GM12878 (cell line): ENCODE data around the gene DTL. TPM values are rescaled to one million over a fixed set of nuclear protein-coding genes. Genes with fewer than 3 reads are reported as not detected.

ENCODE experiments used
- ATAC-seq: fragments of 200-7000 bp; cut with Tn5 transposase; 3 replicates; pipeline ENCODE4 v1.9.1; 2020; ENCODE audit warnings: mild to moderate bottlenecking, moderate library complexity
- BruUV-seq: library from RNA; stranded (reverse); fragments of 400-500 nt; replicated peaks from 2 replicates; lab custom pipeline; 2021; lab: Mats Ljungman, UMichigan
- CTCF ChIA-PET: fragments of 300-600 bp; sonication (Branson Sonifier 250); formaldehyde crosslinking; extraction: SDS; loops from one replicate; lab custom pipeline; 2021; ENCODE audit warnings: inconsistent platforms; lab: Yijun Ruan, JAX
- POLR2A ChIA-PET: fragments of 350-600 bp; formaldehyde crosslinking; extraction: SDS; loops from one replicate; lab custom pipeline; 2021; ENCODE audit warnings: inconsistent platforms; lab: Charles Lee
- RAD21 ChIA-PET: fragments of 300-600 bp; sonication (Branson Sonifier 250); formaldehyde crosslinking; loops from one replicate; lab custom pipeline; 2023; ENCODE audit warnings: antibody characterized with exemption; ENCODE audit not compliant: unreplicated experiment; lab: Charles Lee
- SMC1A ChIA-PET: fragments of 300-600 bp; sonication (Branson Sonifier 250); formaldehyde crosslinking; loops from one replicate; lab custom pipeline; 2023; ENCODE audit not compliant: unreplicated experiment, uncharacterized antibody; lab: Charles Lee
- DNase-seq: peaks from one replicate; pipeline ENCODE4 v3.0.0-alpha.2; 2011; ENCODE audit warnings: low read depth, low spot score
- FAIRE-seq: peaks from 3 replicates; lab custom pipeline; 2011; peaks lifted over from hg19 to GRCh38; lab: Jason Lieb, UNC
- H2AFZ ChIP-seq: 2 replicates; pipeline ENCODE4 v1.6.0; 2011; ENCODE audit warnings: low read depth, low read length, control low read depth; ENCODE audit not compliant: control insufficient read depth
- H3K27ac ChIP-seq: 2 replicates; pipeline ENCODE4 v1.5.1; 2011; ENCODE audit warnings: control low read depth; ENCODE audit not compliant: control insufficient read depth, insufficient read depth
- H3K27me3 ChIP-seq, 2 experiments: replicated peaks in 1 of 2; 2 replicates each; pipeline versions ENCODE4 v1.6.0 to v1.6.1; 2011; ENCODE audit warnings: low read length in 1 of 2; ENCODE audit not compliant: control insufficient read depth in 2 of 2, insufficient read depth in 2 of 2
- H3K36me3 ChIP-seq, 2 experiments: 2 replicates each; pipeline ENCODE4 v1.5.1; 2011; ENCODE audit warnings: low read length in 1 of 2; ENCODE audit not compliant: control insufficient read depth in 2 of 2, insufficient read depth in 2 of 2
- H3K4me1 ChIP-seq: 2 replicates; pipeline ENCODE4 v1.6.1; 2011; ENCODE audit warnings: mild to moderate bottlenecking, low read length, moderate library complexity, mixed read lengths; ENCODE audit not compliant: control insufficient read depth, insufficient read depth
- H3K4me2 ChIP-seq: 2 replicates; pipeline ENCODE4 v1.6.0; 2011; ENCODE audit warnings: control low read depth; ENCODE audit not compliant: control insufficient read depth, insufficient read depth
- H3K4me3 ChIP-seq: fragments of 200-600 bp; sonication (generic); 2 replicates; pipeline ENCODE4 v1.5.1; 2016
- H3K79me2 ChIP-seq: 2 replicates; pipeline ENCODE4 v1.6.0; 2011; ENCODE audit warnings: low read length; ENCODE audit not compliant: control insufficient read depth, insufficient read depth
- H3K9ac ChIP-seq: 2 replicates; pipeline ENCODE4 v1.8.0; 2011; ENCODE audit warnings: low read length, control low read depth, mixed read lengths; ENCODE audit not compliant: control insufficient read depth, insufficient read depth
- H3K9me3 ChIP-seq: replicated peaks from 3 replicates; pipeline ENCODE4 v1.5.1; 2011; ENCODE audit warnings: mild to moderate bottlenecking, low read length; ENCODE audit not compliant: control insufficient read depth, insufficient read depth
- H4K20me1 ChIP-seq: 2 replicates; pipeline ENCODE4 v1.6.0; 2011; ENCODE audit not compliant: control insufficient read depth, insufficient read depth
- BHLHE40 ChIP-seq, 2 experiments: fragments of 450-650 bp in 1 of 2; IDR thresholded peaks; 2 replicates each; pipeline ENCODE4 v1.6.1; 2011 to 2017; ENCODE audit warnings: low read depth in 2 of 2, borderline replicate concordance in 1 of 2, improper control_type of control experiment in 1 of 2, low read length in 1 of 2, mild to moderate bottlenecking in 1 of 2
- CEBPB ChIP-seq, 2 experiments: fragments of 150-350 bp in 1 of 2; IDR thresholded peaks; 2 replicates each; pipeline ENCODE4 v1.6.1; 2012 to 2014; ENCODE audit warnings: low read depth in 2 of 2, low read length in 2 of 2, borderline replicate concordance in 1 of 2, inconsistent platforms in 1 of 2
- CHD1 ChIP-seq: IDR thresholded peaks from 2 replicates; pipeline ENCODE4 v1.6.1; 2012; ENCODE audit warnings: low read depth, low read length, improper control_type of control experiment
- CHD2 ChIP-seq: IDR thresholded peaks from 2 replicates; pipeline ENCODE4 v1.6.1; 2011; ENCODE audit warnings: low read depth, low read length, improper control_type of control experiment, borderline replicate concordance
- CREB1 ChIP-seq: IDR thresholded peaks from 2 replicates; pipeline ENCODE4 v1.6.1; 2012; ENCODE audit warnings: low read depth, mild to moderate bottlenecking, inconsistent platforms
- EGR1 ChIP-seq, 2 experiments: IDR thresholded peaks; 1 replicate in 1 of 2; 2 replicates in 1 of 2; pipeline ENCODE4 v1.6.1; 2011 to 2012; ENCODE audit warnings: low read depth in 2 of 2, low read length in 2 of 2, borderline replicate concordance in 1 of 2, mild to moderate bottlenecking in 1 of 2, moderate library complexity in 1 of 2
- NR2F1 ChIP-seq: fragments of 450-650 bp; conservative IDR thresholded peaks from 2 replicates; pipeline ENCODE4 v1.6.1; 2017; ENCODE audit warnings: mild to moderate bottlenecking
- SREBF2 ChIP-seq: IDR thresholded peaks from 2 replicates; pipeline ENCODE4 v1.6.1; 2012; ENCODE audit warnings: mild to moderate bottlenecking, low read length
- TCF3 ChIP-seq: IDR thresholded peaks from 2 replicates; pipeline ENCODE4 v1.6.1; 2012; ENCODE audit warnings: low read depth, mild to moderate bottlenecking, low read length, borderline replicate concordance; ENCODE audit not compliant: insufficient read depth
- in situ Hi-C: fragments of 300-500 bp; cut with MboI; formaldehyde crosslinking; loops from 9 replicates; pipeline ENCODE4 v1.14.3; 2018; ENCODE audit warnings: mixed read lengths
- intact Hi-C: fragments of 100-400 bp; cut with micrococcal nuclease; formaldehyde crosslinking; loops from one replicate; pipeline ENCODE4 v1.14.2; 2022; ENCODE audit not compliant: unreplicated experiment
- polyA plus RNA-seq, 11 experiments: library from polyadenylated mRNA; depleted of rRNA in 4 of 11; unstranded in 6 of 11; stranded (reverse) in 5 of 11; fragments of >200 nt; fragmentation: Nextera tagmentation in 4 of 11; fragmentation: Illumina TruSeq in 1 of 11; extraction: Ambion mirVana in 4 of 11; extraction: Trizol in 1 of 11; gene quantifications; 1 replicate in 1 of 11; 2 replicates in 10 of 11; pipeline versions ENCODE4 v1.2.1 to v1.2.3, GENCODE V29; 2011 to 2016; ENCODE audit warnings: inconsistent platforms in 2 of 11, missing spikeins in 2 of 11, low read depth in 1 of 11
- total RNA-seq, 4 experiments: library from RNA; depleted of rRNA in 3 of 4; stranded (reverse); fragments of >200 nt in 3 of 4; fragmentation: Illumina TruSeq in 1 of 4; extraction: Trizol in 1 of 4; gene quantifications; 2 replicates each; pipeline versions ENCODE4 v1.2.1 to v1.2.3, GENCODE V29; 2013 to 2021
- TF ChIP-seq, protein P1 (sequence below): fragments of 450-650 bp; IDR thresholded peaks from 2 replicates; pipeline ENCODE4 v1.6.1; 2016; ENCODE audit warnings: mild to moderate bottlenecking, moderate library complexity, borderline replicate concordance
- TF ChIP-seq, protein P2 (sequence below): IDR thresholded peaks from 2 replicates; pipeline ENCODE4 v1.6.1; 2012; ENCODE audit warnings: low read length, inconsistent platforms
- TF ChIP-seq, protein P3 (sequence below): fragments of 450-650 bp; IDR thresholded peaks from 2 replicates; pipeline ENCODE4 v1.6.1; 2014; ENCODE audit warnings: mild to moderate bottlenecking
- TF ChIP-seq, protein P4 (sequence below): IDR thresholded peaks from 2 replicates; pipeline ENCODE4 v1.6.1; 2012; ENCODE audit warnings: low read depth, low read length, improper control_type of control experiment

The DTL gene
- total and polyA plus RNA-seq, 10 of the 15 experiments (the other 5 are each of a cell fraction or from before 2014, with no cell fraction given): 24.1 to 73.4 (median 52.2) TPM

DNA sequence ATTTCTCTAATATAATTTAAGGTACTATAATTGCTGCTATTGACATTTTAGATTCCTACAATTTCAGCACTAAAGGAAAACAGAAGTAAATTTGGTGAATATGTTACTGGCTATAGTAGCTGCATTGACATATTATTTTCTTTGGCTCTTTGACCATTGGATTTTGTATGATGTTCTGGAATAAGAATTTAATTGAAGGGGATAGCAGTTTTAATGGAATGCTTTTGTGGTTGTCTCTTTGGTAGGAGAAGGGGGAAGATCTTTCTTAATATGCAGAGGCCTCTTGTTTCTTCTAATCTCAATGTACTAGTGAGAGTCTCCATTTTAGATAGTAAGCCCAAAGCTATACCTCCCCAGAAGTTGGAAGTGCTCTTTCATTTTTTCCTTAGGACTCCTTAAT, 6.9 kb downstream of the DTL start:
- no peak for DNase-seq
- POLR2A ChIA-PET: no interaction called here
- no peak for FAIRE-seq

More for the DNA sequence above, 6.9 kb downstream of the DTL start:
- H3K4me2 ChIP-seq: no peak overlapping the region
- no peak overlapping the region for H3K9ac ChIP-seq
- H3K79me2 ChIP-seq: peaks cover 64% of the 10 kb centered on the region
- no peak for ATAC-seq
- H3K27ac ChIP-seq: no peak overlapping the region
- TF ChIP-seq CHD2 (no peak), SREBF2 (no peak), TCF3 (no peak), NR2F1 (no peak), BHLHE40 (IDR thresholded peaks at IDR 0.05; ENCODE audit: borderline replicate concordance in 1 of 2, low read depth in 2 of 2, low read length in 1 of 2) (no peak), CHD1 (no peak), EGR1 (IDR thresholded peaks at IDR 0.05; ENCODE audit: borderline replicate concordance in 1 of 2, low read depth in 2 of 2, low read length in 2 of 2) (no peak), CEBPB (IDR thresholded peaks at IDR 0.05; ENCODE audit: borderline replicate concordance in 1 of 2, low read depth in 2 of 2, low read length in 2 of 2) (no peak), CREB1 (no peak)
- TF ChIP-seq, protein P1, sequence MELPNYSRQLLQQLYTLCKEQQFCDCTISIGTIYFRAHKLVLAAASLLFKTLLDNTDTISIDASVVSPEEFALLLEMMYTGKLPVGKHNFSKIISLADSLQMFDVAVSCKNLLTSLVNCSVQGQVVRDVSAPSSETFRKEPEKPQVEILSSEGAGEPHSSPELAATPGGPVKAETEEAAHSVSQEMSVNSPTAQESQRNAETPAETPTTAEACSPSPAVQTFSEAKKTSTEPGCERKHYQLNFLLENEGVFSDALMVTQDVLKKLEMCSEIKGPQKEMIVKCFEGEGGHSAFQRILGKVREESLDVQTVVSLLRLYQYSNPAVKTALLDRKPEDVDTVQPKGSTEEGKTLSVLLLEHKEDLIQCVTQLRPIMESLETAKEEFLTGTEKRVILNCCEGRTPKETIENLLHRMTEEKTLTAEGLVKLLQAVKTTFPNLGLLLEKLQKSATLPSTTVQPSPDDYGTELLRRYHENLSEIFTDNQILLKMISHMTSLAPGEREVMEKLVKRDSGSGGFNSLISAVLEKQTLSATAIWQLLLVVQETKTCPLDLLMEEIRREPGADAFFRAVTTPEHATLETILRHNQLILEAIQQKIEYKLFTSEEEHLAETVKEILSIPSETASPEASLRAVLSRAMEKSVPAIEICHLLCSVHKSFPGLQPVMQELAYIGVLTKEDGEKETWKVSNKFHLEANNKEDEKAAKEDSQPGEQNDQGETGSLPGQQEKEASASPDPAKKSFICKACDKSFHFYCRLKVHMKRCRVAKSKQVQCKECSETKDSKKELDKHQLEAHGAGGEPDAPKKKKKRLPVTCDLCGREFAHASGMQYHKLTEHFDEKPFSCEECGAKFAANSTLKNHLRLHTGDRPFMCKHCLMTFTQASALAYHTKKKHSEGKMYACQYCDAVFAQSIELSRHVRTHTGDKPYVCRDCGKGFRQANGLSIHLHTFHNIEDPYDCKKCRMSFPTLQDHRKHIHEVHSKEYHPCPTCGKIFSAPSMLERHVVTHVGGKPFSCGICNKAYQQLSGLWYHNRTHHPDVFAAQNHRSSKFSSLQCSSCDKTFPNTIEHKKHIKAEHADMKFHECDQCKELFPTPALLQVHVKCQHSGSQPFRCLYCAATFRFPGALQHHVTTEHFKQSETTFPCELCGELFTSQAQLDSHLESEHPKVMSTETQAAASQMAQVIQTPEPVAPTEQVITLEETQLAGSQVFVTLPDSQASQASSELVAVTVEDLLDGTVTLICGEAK: no peak
- TF ChIP-seq, protein P2, sequence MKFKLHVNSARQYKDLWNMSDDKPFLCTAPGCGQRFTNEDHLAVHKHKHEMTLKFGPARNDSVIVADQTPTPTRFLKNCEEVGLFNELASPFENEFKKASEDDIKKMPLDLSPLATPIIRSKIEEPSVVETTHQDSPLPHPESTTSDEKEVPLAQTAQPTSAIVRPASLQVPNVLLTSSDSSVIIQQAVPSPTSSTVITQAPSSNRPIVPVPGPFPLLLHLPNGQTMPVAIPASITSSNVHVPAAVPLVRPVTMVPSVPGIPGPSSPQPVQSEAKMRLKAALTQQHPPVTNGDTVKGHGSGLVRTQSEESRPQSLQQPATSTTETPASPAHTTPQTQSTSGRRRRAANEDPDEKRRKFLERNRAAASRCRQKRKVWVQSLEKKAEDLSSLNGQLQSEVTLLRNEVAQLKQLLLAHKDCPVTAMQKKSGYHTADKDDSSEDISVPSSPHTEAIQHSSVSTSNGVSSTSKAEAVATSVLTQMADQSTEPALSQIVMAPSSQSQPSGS: no peak
- TF ChIP-seq, protein P3, sequence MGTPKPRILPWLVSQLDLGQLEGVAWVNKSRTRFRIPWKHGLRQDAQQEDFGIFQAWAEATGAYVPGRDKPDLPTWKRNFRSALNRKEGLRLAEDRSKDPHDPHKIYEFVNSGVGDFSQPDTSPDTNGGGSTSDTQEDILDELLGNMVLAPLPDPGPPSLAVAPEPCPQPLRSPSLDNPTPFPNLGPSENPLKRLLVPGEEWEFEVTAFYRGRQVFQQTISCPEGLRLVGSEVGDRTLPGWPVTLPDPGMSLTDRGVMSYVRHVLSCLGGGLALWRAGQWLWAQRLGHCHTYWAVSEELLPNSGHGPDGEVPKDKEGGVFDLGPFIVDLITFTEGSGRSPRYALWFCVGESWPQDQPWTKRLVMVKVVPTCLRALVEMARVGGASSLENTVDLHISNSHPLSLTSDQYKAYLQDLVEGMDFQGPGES: no peak
- TF ChIP-seq, protein P4, sequence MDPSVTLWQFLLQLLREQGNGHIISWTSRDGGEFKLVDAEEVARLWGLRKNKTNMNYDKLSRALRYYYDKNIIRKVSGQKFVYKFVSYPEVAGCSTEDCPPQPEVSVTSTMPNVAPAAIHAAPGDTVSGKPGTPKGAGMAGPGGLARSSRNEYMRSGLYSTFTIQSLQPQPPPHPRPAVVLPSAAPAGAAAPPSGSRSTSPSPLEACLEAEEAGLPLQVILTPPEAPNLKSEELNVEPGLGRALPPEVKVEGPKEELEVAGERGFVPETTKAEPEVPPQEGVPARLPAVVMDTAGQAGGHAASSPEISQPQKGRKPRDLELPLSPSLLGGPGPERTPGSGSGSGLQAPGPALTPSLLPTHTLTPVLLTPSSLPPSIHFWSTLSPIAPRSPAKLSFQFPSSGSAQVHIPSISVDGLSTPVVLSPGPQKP: no peak
- in situ Hi-C loops (no loop called here), intact Hi-C loops (no loop called here)
- H2AFZ ChIP-seq: no peak overlapping the region; the same call in 1 of the 2 replicates
- H3K36me3 ChIP-seq: peaks cover 5 to 7% of the 10 kb centered on the region in 2 experiments
- SMC1A ChIA-PET: interaction anchor here (1.3 to 1.8 kb wide), 2 partner anchors 27 to 248 kb away, joined by 3 to 4 read pairs; no protein-coding TSS in a partner anchor
- H3K4me3 ChIP-seq: 0 out of 2 replicates have a peak overlapping the region, but pooled peaks have one; percentile 10
- H3K27me3 ChIP-seq: no peaks in the 10 kb centered on the region
- CTCF ChIA-PET: interaction anchor here (11.8 kb wide), 1 partner anchor 344 kb away, joined by 199 read pairs; no protein-coding TSS in a partner anchor
- RAD21 ChIA-PET: interaction anchor here (1.4 to 10.4 kb wide), 4 partner anchors 14 to 362 kb away, joined by 5 to 177 read pairs (median 8); no protein-coding TSS in a partner anchor
- H3K9me3 ChIP-seq: no peaks in the 10 kb centered on the region; the same call in 2 of the 3 replicates
- no peaks in the 10 kb centered on the region for H4K20me1 ChIP-seq
- BruUV-seq: no TSS peak
- peaks cover 3% of the 10 kb centered on the region; the same call in 1 of the 2 replicates for H3K4me1 ChIP-seq
